ENCODE results near the gene MMP2.

Gene MMP2

GRCh38 chr16:55492756-55493380 is 13.9 kb downstream of the MMP2 start:
- H3K27me3 ChIP-seq (replicated peaks; ENCODE audit: insufficient read depth, low read length): no peaks in the 10 kb centered on the region
- H3K4me3 ChIP-seq (ENCODE audit: low read length): no peak overlapping the region
- H3K9me2 ChIP-seq (replicated peaks; ENCODE audit: insufficient read depth, low read length): no peaks in the 10 kb centered on the region
- H4K20me1 ChIP-seq (ENCODE audit: insufficient read depth, low read length): no peaks in the 10 kb centered on the region
- H3K4me1 ChIP-seq (ENCODE audit: low read length): no peaks in the 10 kb centered on the region
- H3K36me3 ChIP-seq (replicated peaks; ENCODE audit: insufficient read depth, low read length): no peaks in the 10 kb centered on the region
- H2AFZ ChIP-seq (ENCODE audit: low read length): no peak overlapping the region
- H3K4me2 ChIP-seq (ENCODE audit: low read depth, low read length): no peak overlapping the region
- no peak for TF ChIP-seq CTCF (IDR thresholded peaks at IDR 0.05; ENCODE audit: low read length)
- TF ChIP-seq EZH2phosphoT487 (IDR thresholded peaks at IDR 0.05; ENCODE audit: low read length): no peak
- no peak for TF ChIP-seq EZH2 (optimal IDR thresholded peaks at IDR 0.05; ENCODE audit: low read depth, low read length)
- H3K9me3 ChIP-seq (replicated peaks; ENCODE audit: insufficient read depth, low read length): no peaks in the 10 kb centered on the region
- no peak overlapping the region for H3K9ac ChIP-seq (ENCODE audit: low read length)
- no peak overlapping the region for H3K27ac ChIP-seq (ENCODE audit: low read length)
- no peaks in the 10 kb centered on the region for H3F3A ChIP-seq (ENCODE audit: insufficient read depth, low read length)
- DNase-seq: no peak
- H3K79me2 ChIP-seq (ENCODE audit: low read length): no peaks in the 10 kb centered on the region

- no peak overlapping the region for H3K27ac ChIP-seq (ENCODE audit: low read length)
- DNase-seq: no peak
- no peaks in the 10 kb centered on the region for H3K4me1 ChIP-seq (ENCODE audit: low read length)
- no peaks in the 10 kb centered on the region for H3K9me2 ChIP-seq (replicated peaks; ENCODE audit: insufficient read depth, low read length)
- H3F3A ChIP-seq (ENCODE audit: insufficient read depth, low read length): no peaks in the 10 kb centered on the region
- no peak overlapping the region for H3K4me2 ChIP-seq (ENCODE audit: low read depth, low read length)
- no peak overlapping the region for H3K9ac ChIP-seq (ENCODE audit: low read length)
- no peak overlapping the region for H2AFZ ChIP-seq (ENCODE audit: low read length)
- no peaks in the 10 kb centered on the region for H3K9me3 ChIP-seq (replicated peaks; ENCODE audit: insufficient read depth, low read length)
- H3K27me3 ChIP-seq (replicated peaks; ENCODE audit: insufficient read depth, low read length): no peaks in the 10 kb centered on the region
- H3K79me2 ChIP-seq (ENCODE audit: low read length): no peaks in the 10 kb centered on the region
- no peaks in the 10 kb centered on the region for H4K20me1 ChIP-seq (ENCODE audit: insufficient read depth, low read length)
- TF ChIP-seq EZH2 (optimal IDR thresholded peaks at IDR 0.05; ENCODE audit: low read depth, low read length) (no peak), EZH2phosphoT487 (IDR thresholded peaks at IDR 0.05; ENCODE audit: low read length) (no peak), CTCF (IDR thresholded peaks at IDR 0.05; ENCODE audit: low read length) (peak; percentile 7; the same call in 1 of the 2 replicates)
- no peaks in the 10 kb centered on the region for H3K36me3 ChIP-seq (replicated peaks; ENCODE audit: insufficient read depth, low read length)
- no peak overlapping the region for H3K4me3 ChIP-seq (ENCODE audit: low read length)
Observed at GRCh38 chr16:55494994-55495421, 16.0 kb downstream of the MMP2 start.

- H3K9ac ChIP-seq (ENCODE audit: low read length): no peak overlapping the region
- no peak overlapping the region for H2AFZ ChIP-seq (ENCODE audit: low read length)
- H3K27me3 ChIP-seq (replicated peaks; ENCODE audit: insufficient read depth, low read length): no peaks in the 10 kb centered on the region
- no peaks in the 10 kb centered on the region for H3F3A ChIP-seq (ENCODE audit: insufficient read depth, low read length)
- no peak for TF ChIP-seq EZH2phosphoT487 (IDR thresholded peaks at IDR 0.05; ENCODE audit: low read length)
- TF ChIP-seq CTCF (IDR thresholded peaks at IDR 0.05; ENCODE audit: low read length): no peak
- no peak for TF ChIP-seq EZH2 (optimal IDR thresholded peaks at IDR 0.05; ENCODE audit: low read depth, low read length)
- no peaks in the 10 kb centered on the region for H3K9me3 ChIP-seq (replicated peaks; ENCODE audit: insufficient read depth, low read length)
- no peaks in the 10 kb centered on the region for H3K4me1 ChIP-seq (ENCODE audit: low read length)
- no peaks in the 10 kb centered on the region for H3K79me2 ChIP-seq (ENCODE audit: low read length)
- no peak overlapping the region for H3K4me2 ChIP-seq (ENCODE audit: low read depth, low read length)
- H3K27ac ChIP-seq (ENCODE audit: low read length): no peak overlapping the region
- no peaks in the 10 kb centered on the region for H3K9me2 ChIP-seq (replicated peaks; ENCODE audit: insufficient read depth, low read length)
- DNase-seq: no peak
- H3K36me3 ChIP-seq (replicated peaks; ENCODE audit: insufficient read depth, low read length): no peaks in the 10 kb centered on the region
- no peaks in the 10 kb centered on the region for H4K20me1 ChIP-seq (ENCODE audit: insufficient read depth, low read length)
- no peak overlapping the region for H3K4me3 ChIP-seq (ENCODE audit: low read length)
Observed at GRCh38 chr16:55495616-55496289, 16.8 kb downstream of the MMP2 start.
